ENCODE data around the gene ZFHX3.
"Not testable (repeated sequence)": the region's sequence is repeated elsewhere in the genome, so short reads cannot be mapped to it uniquely, and the experiment has no call there.

The ZFHX3 gene

GRCh38 chr16:73014768-73015167 lies 33.2 kb downstream of the ZFHX3 start:
- no peak overlapping the region for H3K27ac ChIP-seq (ENCODE audit: low read depth, low read length)
- H3K36me3 ChIP-seq (ENCODE audit: insufficient read depth, low read length), result no peaks in the 10 kb centered on the region
- no peak overlapping the region for H3K4me3 ChIP-seq (ENCODE audit: low read length)
- H3K9me3 ChIP-seq (ENCODE audit: insufficient read depth, low read depth, low read length), result no peaks in the 10 kb centered on the region
- H3K9ac ChIP-seq (ENCODE audit: low read depth, low read length), result no peak overlapping the region
- 0 out of 2 replicates have a peak, but pooled peaks cover 2% of the 10 kb centered on the region for H3K4me1 ChIP-seq (ENCODE audit: insufficient read depth, low read length)
- WGBS, result 91% methylated on average over 3 of the region's 3 CpGs
- H3K27me3 ChIP-seq (ENCODE audit: insufficient read depth, low read length), result no peaks in the 10 kb centered on the region

GRCh38 chr16:73013974-73014373 lies 34.0 kb downstream of the ZFHX3 start:
- Histone ChIP-seq H3K4me3 (ENCODE audit: low read length) (no peak overlapping the region), H3K9me3 (ENCODE audit: insufficient read depth, low read depth, low read length) (no peaks in the 10 kb centered on the region), H3K27ac (ENCODE audit: low read depth, low read length) (no peak overlapping the region), H3K36me3 (ENCODE audit: insufficient read depth, low read length) (no peaks in the 10 kb centered on the region), H3K4me1 (ENCODE audit: insufficient read depth, low read length) (0 out of 2 replicates have a peak, but pooled peaks cover 2% of the 10 kb centered on the region), H3K27me3 (ENCODE audit: insufficient read depth, low read length) (no peaks in the 10 kb centered on the region), H3K9ac (ENCODE audit: low read depth, low read length) (no peak overlapping the region)
- WGBS, result 97% methylated on average over 4 of the region's 5 CpGs

- Histone ChIP-seq H3K9me3 (ENCODE audit: insufficient read depth, low read depth, low read length) (no peaks in the 10 kb centered on the region), H3K36me3 (ENCODE audit: insufficient read depth, low read length) (no peaks in the 10 kb centered on the region), H3K9ac (ENCODE audit: low read depth, low read length) (no peak overlapping the region), H3K27me3 (ENCODE audit: insufficient read depth, low read length) (no peaks in the 10 kb centered on the region), H3K4me3 (ENCODE audit: low read length) (no peak overlapping the region), H3K27ac (ENCODE audit: low read depth, low read length) (no peak overlapping the region), H3K4me1 (ENCODE audit: insufficient read depth, low read length) (0 out of 2 replicates have a peak, but pooled peaks cover 2% of the 10 kb centered on the region)
- 87% methylated on average over 5 of the region's 5 CpGs for WGBS
These were observed 35.6 kb downstream of the ZFHX3 start for GRCh38 chr16:73012341-73012740.

- H3K27me3 ChIP-seq (ENCODE audit: insufficient read depth, low read length), result no peaks in the 10 kb centered on the region
- no peak overlapping the region for H3K4me3 ChIP-seq (ENCODE audit: low read length)
- H3K27ac ChIP-seq (ENCODE audit: low read depth, low read length), result no peak overlapping the region
- 69% methylated on average over 4 of the region's 4 CpGs for whole genome bisulfite sequencing
- no peak overlapping the region for H3K9ac ChIP-seq (ENCODE audit: low read depth, low read length)
- 0 out of 2 replicates have a peak, but pooled peaks cover 2% of the 10 kb centered on the region for H3K4me1 ChIP-seq (ENCODE audit: insufficient read depth, low read length)
- no peaks in the 10 kb centered on the region for H3K36me3 ChIP-seq (ENCODE audit: insufficient read depth, low read length)
- H3K9me3 ChIP-seq (ENCODE audit: insufficient read depth, low read depth, low read length), result no peaks in the 10 kb centered on the region
These were observed 36.0 kb downstream of the ZFHX3 start for GRCh38 chr16:73011926-73012325.

- WGBS, result 86% methylated on average over 12 of the region's 12 CpGs
- H3K27ac ChIP-seq (ENCODE audit: low read depth, low read length), result no peak overlapping the region
- H3K4me1 ChIP-seq (ENCODE audit: insufficient read depth, low read length), result 0 out of 2 replicates have a peak, but pooled peaks cover 2% of the 10 kb centered on the region
- H3K9ac ChIP-seq (ENCODE audit: low read depth, low read length), result no peak overlapping the region
- no peaks in the 10 kb centered on the region for H3K27me3 ChIP-seq (ENCODE audit: insufficient read depth, low read length)
- no peaks in the 10 kb centered on the region for H3K9me3 ChIP-seq (ENCODE audit: insufficient read depth, low read depth, low read length)
- no peak overlapping the region for H3K4me3 ChIP-seq (ENCODE audit: low read length)
- no peaks in the 10 kb centered on the region for H3K36me3 ChIP-seq (ENCODE audit: insufficient read depth, low read length)
These were observed 37.7 kb downstream of the ZFHX3 start for GRCh38 chr16:73010150-73010676.

- not testable (repeated sequence) for H3K9ac ChIP-seq (ENCODE audit: low read depth, low read length); H3K36me3 ChIP-seq (ENCODE audit: insufficient read depth, low read length); H3K4me3 ChIP-seq (ENCODE audit: low read length); H3K4me1 ChIP-seq (ENCODE audit: insufficient read depth, low read length); H3K27ac ChIP-seq (ENCODE audit: low read depth, low read length); H3K9me3 ChIP-seq (ENCODE audit: insufficient read depth, low read depth, low read length); H3K27me3 ChIP-seq (ENCODE audit: insufficient read depth, low read length)
- WGBS, result 94% methylated on average over 11 of the region's 11 CpGs
These were observed 38.2 kb downstream of the ZFHX3 start for GRCh38 chr16:73009710-73010109.

- 88% methylated on average over 2 of the region's 2 CpGs for WGBS
- no peak overlapping the region for H3K4me3 ChIP-seq (ENCODE audit: low read length)
- H3K9ac ChIP-seq (ENCODE audit: low read depth, low read length), result no peak overlapping the region
- no peaks in the 10 kb centered on the region for H3K4me1 ChIP-seq (ENCODE audit: insufficient read depth, low read length)
- H3K9me3 ChIP-seq (ENCODE audit: insufficient read depth, low read depth, low read length), result 0 out of 2 replicates have a peak, but pooled peaks cover 2% of the 10 kb centered on the region
- H3K36me3 ChIP-seq (ENCODE audit: insufficient read depth, low read length), result no peaks in the 10 kb centered on the region
- no peak overlapping the region for H3K27ac ChIP-seq (ENCODE audit: low read depth, low read length)
- no peaks in the 10 kb centered on the region for H3K27me3 ChIP-seq (ENCODE audit: insufficient read depth, low read length)
These were observed 41.9 kb downstream of the ZFHX3 start for GRCh38 chr16:73006026-73006425.

GRCh38 chr16:73002866-73003265 lies 45.1 kb downstream of the ZFHX3 start:
- H3K27ac ChIP-seq (ENCODE audit: low read depth, low read length), result no peak overlapping the region
- no peak overlapping the region for H3K9ac ChIP-seq (ENCODE audit: low read depth, low read length)
- H3K4me3 ChIP-seq (ENCODE audit: low read length), result no peak overlapping the region
- WGBS, result 82% methylated on average over 2 of the region's 2 CpGs
- 0 out of 2 replicates have a peak, but pooled peaks cover 2% of the 10 kb centered on the region for H3K9me3 ChIP-seq (ENCODE audit: insufficient read depth, low read depth, low read length)
- H3K36me3 ChIP-seq (ENCODE audit: insufficient read depth, low read length), result no peaks in the 10 kb centered on the region
- H3K27me3 ChIP-seq (ENCODE audit: insufficient read depth, low read length), result no peaks in the 10 kb centered on the region
- no peaks in the 10 kb centered on the region for H3K4me1 ChIP-seq (ENCODE audit: insufficient read depth, low read length)

- no peak overlapping the region for H3K9ac ChIP-seq (ENCODE audit: low read depth, low read length)
- no peak overlapping the region for H3K4me3 ChIP-seq (ENCODE audit: low read length)
- no peak overlapping the region for H3K27ac ChIP-seq (ENCODE audit: low read depth, low read length)
- H3K4me1 ChIP-seq (ENCODE audit: insufficient read depth, low read length), result no peaks in the 10 kb centered on the region
- no peaks in the 10 kb centered on the region for H3K27me3 ChIP-seq (ENCODE audit: insufficient read depth, low read length)
- WGBS, result 93% methylated on average over 7 of the region's 7 CpGs
- H3K36me3 ChIP-seq (ENCODE audit: insufficient read depth, low read length), result no peaks in the 10 kb centered on the region
- H3K9me3 ChIP-seq (ENCODE audit: insufficient read depth, low read depth, low read length), result 0 out of 2 replicates have a peak, but pooled peaks cover 2% of the 10 kb centered on the region
These were observed 46.9 kb downstream of the ZFHX3 start for GRCh38 chr16:73000907-73001521.

GRCh38 chr16:73000020-73000906 lies 47.7 kb downstream of the ZFHX3 start:
- H3K27me3 ChIP-seq (ENCODE audit: insufficient read depth, low read length), result no peaks in the 10 kb centered on the region
- H3K9ac ChIP-seq (ENCODE audit: low read depth, low read length), result no peak overlapping the region
- H3K4me1 ChIP-seq (ENCODE audit: insufficient read depth, low read length), result no peaks in the 10 kb centered on the region
- 81% methylated on average over 22 of the region's 22 CpGs for WGBS
- no peaks in the 10 kb centered on the region for H3K36me3 ChIP-seq (ENCODE audit: insufficient read depth, low read length)
- H3K4me3 ChIP-seq (ENCODE audit: low read length), result no peak overlapping the region
- H3K27ac ChIP-seq (ENCODE audit: low read depth, low read length), result no peak overlapping the region
- 0 out of 2 replicates have a peak, but pooled peaks cover 2% of the 10 kb centered on the region for H3K9me3 ChIP-seq (ENCODE audit: insufficient read depth, low read depth, low read length)

- Histone ChIP-seq H3K4me1 (ENCODE audit: insufficient read depth, low read length) (no peaks in the 10 kb centered on the region), H3K9ac (ENCODE audit: low read depth, low read length) (no peak overlapping the region), H3K27me3 (ENCODE audit: insufficient read depth, low read length) (no peaks in the 10 kb centered on the region), H3K27ac (ENCODE audit: low read depth, low read length) (no peak overlapping the region), H3K36me3 (ENCODE audit: insufficient read depth, low read length) (no peaks in the 10 kb centered on the region), H3K4me3 (ENCODE audit: low read length) (no peak overlapping the region), H3K9me3 (ENCODE audit: insufficient read depth, low read depth, low read length) (0 out of 2 replicates have a peak, but pooled peaks cover 2% of the 10 kb centered on the region)
- WGBS, result 85% methylated on average over 9 of the region's 9 CpGs
These were observed 48.3 kb downstream of the ZFHX3 start for GRCh38 chr16:72999541-73000019.
